ENCODE data around the gene RLF.

The RLF gene

DNA sequence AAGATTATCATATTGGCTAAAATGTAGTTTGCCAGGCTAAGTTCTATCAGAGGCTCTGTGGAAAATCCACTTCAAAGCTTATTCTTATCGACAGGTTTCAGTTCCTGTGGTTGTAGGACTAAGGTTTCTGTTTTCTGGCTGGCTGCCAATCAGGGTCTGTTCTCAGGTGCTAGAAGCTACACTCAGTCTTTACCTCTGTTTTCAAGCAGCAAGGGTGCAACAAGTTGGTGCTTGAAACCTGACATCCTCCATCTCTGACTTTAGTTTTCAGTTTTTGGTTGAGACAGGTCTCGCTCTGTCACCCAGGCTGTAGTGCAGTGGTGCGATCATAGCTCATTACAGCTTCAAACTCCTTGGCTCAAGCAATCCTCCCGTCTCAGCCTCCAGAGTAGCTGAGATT, 71.3 kb downstream of the RLF start:
- no peak for DNase-seq (ENCODE audit: low read depth in 2 of 2)

- DNase-seq (ENCODE audit: low read depth in 2 of 2) = no peak
These were observed 78.4 kb downstream of the RLF start for GRCh38 chr1:40239626-40240025.

GRCh38 chr1:40240390-40240789, 79.2 kb downstream of the RLF start:
- DNase-seq (ENCODE audit: low read depth in 2 of 2) = no peak

GRCh38 chr1:40241362-40241761, 80.2 kb downstream of the RLF start:
- no peak for DNase-seq (ENCODE audit: low read depth in 2 of 2)

DNA sequence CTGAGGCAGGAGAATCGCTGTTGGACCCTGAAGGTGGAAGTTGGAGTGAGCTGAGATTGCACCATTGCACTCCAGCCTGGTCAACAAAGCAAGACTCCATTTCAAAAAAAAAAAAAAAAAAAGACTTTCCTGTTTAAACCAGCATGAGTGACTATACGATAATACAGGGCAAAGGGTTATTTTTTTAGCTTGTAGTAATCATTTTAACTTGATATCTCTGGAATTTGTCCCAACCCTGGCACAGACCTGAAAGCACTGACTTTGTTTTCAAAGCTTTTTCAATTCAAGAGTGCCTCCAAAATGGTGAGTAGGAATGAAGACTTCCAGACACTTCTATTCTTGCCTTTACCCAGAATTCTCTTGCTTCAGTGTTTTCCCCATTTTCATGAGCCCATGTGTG, 82.2 kb downstream of the RLF start:
- no peak for DNase-seq (ENCODE audit: low read depth in 2 of 2)

DNA sequence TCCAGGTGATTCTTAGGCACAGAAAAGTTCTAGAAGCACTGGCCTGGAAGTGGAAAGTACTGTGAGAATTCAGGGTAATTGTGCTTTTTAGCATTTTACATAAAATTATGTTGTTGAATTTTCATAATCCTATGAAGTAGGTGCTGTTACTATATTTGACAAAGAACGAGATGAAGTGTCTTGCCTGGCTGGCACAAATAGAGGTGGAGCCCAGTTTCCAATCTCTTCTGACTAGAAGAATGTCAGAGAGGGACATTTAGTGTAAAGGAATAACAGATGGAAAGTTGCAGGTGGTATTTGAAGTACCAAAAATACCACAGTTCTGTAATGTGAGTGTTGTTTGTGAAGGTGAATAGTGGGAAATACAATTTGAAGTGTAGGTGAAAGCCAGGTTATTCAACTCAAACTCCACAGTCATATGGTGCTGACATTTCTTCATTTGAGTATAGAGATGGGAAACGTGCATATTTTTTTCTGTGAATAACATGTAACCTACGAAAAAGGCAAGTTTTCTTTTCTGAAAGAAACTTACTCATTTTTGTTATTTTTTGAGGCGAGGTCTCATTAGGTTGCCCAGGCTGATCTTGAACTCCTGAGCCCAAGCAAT, 83.1 kb downstream of the RLF start:
- no peak for DNase-seq (ENCODE audit: low read depth in 2 of 2)

GRCh38 chr1:40245686-40246085, 84.5 kb downstream of the RLF start:
- DNase-seq (ENCODE audit: low read depth in 2 of 2) = no peak

DNA sequence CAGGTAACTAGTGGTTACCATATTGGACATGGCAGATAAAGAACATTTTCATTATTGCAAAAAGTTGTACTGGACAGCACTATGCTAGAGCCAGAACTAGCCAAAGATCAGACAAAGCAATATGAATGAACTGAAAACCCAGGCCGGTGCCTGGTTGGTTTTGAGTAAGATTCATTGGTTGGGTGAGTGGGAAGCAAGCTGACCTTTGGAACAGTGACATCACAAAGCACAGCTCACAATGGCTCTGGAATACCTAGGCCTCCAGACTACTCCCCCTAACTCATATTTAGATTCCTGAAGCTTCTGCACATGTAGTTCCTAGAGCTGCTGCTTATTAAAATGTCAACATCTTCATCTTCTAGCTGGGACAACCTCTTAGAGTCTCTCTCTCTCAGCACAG, 86.5 kb downstream of the RLF start, which contains the start of gene TMCO2:
Gene TMCO2, plus strand, starts transcription at position 283 of the 400 bp plus-strand sequence. Its CDS starts 57 bp downstream, at position 340.
- no peak for DNase-seq (ENCODE audit: low read depth in 2 of 2)

DNA sequence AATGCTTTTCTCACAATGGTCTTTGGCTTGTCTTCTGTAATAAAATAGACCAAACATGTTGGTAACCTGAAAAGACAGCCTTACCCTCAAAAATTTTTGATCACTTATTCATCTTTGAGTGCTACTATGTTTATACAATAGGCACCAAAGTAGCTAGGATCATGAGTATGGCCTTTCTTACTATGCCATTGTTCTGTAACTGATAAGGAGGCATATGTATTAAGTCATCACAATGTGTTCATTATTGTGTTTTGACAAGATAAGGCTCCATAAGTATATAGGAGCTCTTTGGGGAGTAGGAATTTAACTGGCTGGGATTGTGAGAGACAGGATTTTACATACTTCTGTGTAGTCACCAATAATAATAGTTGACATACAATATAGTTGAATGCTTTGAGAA, 87.2 kb downstream of the RLF start:
- DNase-seq (ENCODE audit: low read depth in 2 of 2) = no peak

DNA sequence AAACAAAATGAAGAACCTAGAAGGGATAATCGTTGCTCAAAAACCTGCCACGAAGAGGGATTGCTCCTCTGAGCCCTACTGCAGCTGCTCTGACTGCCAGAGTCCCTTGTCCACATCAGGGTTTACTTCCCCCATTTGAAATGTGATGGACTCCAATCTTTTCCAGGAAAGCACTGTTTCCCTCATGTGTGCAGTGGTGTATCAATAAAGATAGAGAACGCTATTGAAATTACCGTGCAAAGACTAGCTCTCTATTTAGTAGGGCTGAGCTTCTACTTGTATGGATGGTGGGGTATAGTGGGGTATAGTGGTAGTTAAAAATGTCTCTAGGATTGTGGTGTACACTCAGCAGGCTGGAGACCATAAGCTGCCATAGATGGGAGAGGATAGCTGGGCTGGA, 90.3 kb downstream of the RLF start:
- no peak for DNase-seq (ENCODE audit: low read depth in 2 of 2)

DNA sequence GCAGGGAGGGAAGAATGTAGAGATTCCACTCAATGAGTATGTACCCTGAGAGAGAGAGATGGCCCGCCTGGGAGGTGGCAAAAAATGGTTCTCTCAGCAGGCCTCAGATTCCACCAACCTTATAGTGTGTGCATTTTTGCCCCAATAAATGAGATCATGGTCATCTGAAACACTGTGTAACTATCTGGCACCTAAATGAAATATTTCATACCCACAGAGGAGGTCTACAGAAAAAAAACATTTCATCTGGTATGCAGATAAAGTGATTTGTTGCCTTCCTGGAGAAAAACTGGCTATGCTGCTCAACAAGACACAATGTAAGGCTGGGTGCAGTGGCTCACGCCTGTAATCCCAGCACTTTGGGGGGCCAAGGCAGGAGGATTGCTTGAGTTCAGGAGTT, 91.4 kb downstream of the RLF start:
- DNase-seq (ENCODE audit: low read depth in 2 of 2) = no peak

GRCh38 chr1:40255231-40255630, 94.0 kb downstream of the RLF start:
- no peak for DNase-seq (ENCODE audit: low read depth in 2 of 2)

GRCh38 chr1:40256401-40257084, 95.4 kb downstream of the RLF start:
- no peak for DNase-seq (ENCODE audit: low read depth in 2 of 2)

DNA sequence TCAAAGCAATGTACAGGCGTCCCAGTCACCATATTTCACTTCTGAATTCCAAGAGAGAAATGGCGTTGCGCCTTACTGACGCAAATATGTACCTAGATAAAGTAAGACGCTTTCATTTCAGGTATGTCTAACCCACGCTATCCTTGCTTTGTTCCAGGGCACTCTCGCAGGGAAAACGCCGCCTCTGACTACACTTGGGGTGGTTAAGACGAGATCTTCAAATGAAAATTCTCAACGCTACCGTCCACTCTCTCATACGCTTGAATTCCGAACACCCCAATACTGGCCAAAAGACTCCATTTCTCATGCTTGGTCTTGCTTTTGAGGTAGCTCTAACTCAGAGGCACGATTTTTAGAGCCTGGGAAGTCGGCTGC, 96.1 kb downstream of the RLF start:
- no peak for DNase-seq (ENCODE audit: low read depth in 2 of 2)

DNA sequence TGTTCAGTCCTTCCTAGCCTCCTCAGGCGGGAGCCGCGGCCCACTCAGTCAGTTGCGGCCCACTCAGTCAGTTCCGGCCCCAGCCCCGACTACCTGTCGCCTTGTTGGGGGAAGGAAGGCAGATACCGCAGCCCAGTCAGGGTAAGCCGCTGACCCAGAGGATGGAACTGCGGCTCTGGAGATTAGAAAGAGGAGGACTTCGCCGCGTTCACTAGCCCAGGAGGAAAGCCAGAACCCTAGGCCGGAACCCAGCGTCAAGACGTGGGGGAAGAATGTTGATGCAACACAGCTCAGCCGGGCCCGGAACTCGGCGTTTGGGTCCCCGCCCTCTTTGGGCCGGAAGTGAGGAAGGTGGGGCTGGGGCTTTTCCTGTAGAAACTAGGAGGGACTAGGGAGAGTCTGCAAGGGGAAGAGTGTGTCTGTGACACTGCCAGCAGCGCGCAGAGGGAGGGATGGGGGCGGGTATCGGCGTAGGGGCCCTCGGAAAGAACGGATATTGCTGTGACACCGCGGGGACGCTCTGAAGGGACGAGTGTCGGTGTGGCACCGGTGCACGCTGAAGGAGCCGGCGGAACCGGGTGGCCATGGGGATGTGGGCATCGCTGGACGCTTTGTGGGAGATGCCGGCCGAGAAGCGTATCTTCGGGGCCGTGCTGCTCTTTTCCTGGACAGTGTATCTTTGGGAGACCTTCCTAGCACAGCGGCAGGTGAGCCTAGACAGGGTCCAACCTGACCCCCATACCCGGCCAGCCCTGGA, 96.7 kb downstream of the RLF start, which contains the start of gene ZMPSTE24:
Gene ZMPSTE24, plus strand, starts transcription at position 549 of the 757 bp plus-strand sequence. Its CDS starts 36 bp downstream, at position 585.
- peak; percentile 96 to 97 for DNase-seq (ENCODE audit: low read depth in 2 of 2)

DNA sequence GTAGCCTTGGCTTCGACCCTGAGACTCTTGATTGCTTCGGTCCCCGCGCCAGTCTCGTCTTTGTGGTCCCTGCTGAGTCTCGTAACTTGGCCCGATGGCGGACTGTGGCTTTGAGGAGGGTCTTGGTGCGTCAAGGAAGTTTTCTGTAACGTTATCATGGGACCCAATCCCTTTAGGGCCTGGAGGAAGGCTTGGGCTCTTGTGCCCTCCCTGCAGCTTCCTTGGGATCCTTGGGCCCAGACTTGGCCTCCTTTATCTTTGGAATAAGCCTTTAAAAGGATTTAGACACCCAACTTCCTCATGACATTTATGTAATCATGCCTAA, 97.2 kb downstream of the RLF start:
- no peak for DNase-seq (ENCODE audit: low read depth in 2 of 2)

- DNase-seq (ENCODE audit: low read depth in 2 of 2) = no peak
These were observed 103.2 kb downstream of the RLF start for GRCh38 chr1:40264354-40264781.

GRCh38 chr1:40265298-40265697, 104.1 kb downstream of the RLF start:
- DNase-seq (ENCODE audit: low read depth in 2 of 2) = no peak

GRCh38 chr1:40265919-40266318, 104.7 kb downstream of the RLF start:
- DNase-seq (ENCODE audit: low read depth in 2 of 2) = no peak

DNA sequence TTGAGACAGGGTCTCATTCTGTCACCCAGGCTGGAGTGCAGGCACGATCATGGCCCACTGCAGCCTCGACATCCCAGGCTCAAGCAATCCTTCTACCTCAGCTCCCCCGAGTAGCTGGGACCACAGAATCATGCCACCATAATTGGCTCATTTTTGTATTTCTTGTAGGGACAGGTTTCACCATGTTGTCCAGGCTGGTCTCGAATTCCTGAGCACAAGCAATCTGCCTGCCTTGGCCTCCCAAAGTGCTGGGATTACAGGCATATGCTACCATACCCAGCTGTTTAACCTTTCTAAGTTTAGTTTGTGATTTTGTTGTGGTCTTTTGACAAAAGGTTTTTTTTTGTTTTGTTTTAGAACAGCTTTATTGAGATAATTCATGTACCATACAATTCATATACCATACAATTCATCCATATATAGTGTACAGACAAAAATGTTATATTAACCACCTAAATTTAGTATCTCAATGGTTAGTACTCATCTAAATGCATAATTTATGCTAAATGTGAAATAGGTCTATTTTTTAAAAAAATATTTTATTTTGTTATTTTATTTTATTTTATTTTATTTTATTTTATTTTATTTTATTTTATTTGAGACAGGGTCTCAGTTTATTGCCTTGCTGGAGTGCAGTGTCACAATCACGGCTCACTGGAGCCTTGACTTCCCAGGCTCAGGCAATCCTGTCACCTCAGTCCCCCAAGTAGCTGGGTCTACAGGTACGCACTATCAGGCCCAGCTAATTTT, 105.8 kb downstream of the RLF start:
- no peak for DNase-seq (ENCODE audit: low read depth in 2 of 2)

DNA sequence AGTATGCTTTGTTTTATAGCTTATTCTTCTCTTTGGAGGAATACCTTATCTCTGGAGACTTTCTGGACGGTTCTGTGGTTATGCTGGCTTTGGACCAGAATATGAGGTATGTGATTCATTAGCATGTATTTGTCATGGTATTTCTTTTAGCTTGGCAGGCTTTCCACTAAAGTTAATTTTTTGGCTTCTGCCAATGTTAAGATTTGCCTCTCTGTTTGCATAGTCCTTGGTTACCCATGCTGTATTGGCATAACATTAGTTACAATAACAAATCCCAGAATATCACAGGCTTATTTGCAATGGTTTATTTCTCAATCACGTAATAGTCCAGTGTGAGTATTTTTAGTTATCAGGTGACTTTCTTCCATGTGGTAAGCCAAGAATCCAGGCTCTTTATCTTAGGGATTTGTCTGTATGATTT, 106.6 kb downstream of the RLF start:
- DNase-seq (ENCODE audit: low read depth in 2 of 2) = peak; percentile 85 to 87

GRCh38 chr1:40268211-40268610, 107.0 kb downstream of the RLF start:
- no peak for DNase-seq (ENCODE audit: low read depth in 2 of 2)

Data from fibroblast of skin of left quadriceps (primary cell).